Adrenal gland (tissue), 12 donors: ENCODE data around the gene ATXN3L. TPM values are rescaled to one million over a fixed set of nuclear protein-coding genes. Genes with fewer than 3 reads are reported as not detected.
A peak's percentile ranks its signal among the peaks of the same experiment; 100 is the strongest.

Experiments
- DNase-seq, 7 donors: peaks; one replicate each; pipeline ENCODE4 v3.0.0-alpha.2; 2019 to 2020
- H3K27ac ChIP-seq, 5 donors: fragments of 200-600 bp; sonication (generic) in 4 of 5; 1 replicate in 3 of 5; 2 replicates in 2 of 5; pipeline versions ENCODE4 v1.5.1 to v1.8.0; 2016 to 2020; ENCODE audit warnings: mild to moderate bottlenecking in 1 of 5
- H3K27me3 ChIP-seq: fragments of 200-600 bp; 2 replicates; pipeline ENCODE4 v1.8.0; 2021
- H3K36me3 ChIP-seq, 2 donors: fragments of 200-600 bp; replicated peaks in 1 of 2; 1 replicate in 1 of 2; 2 replicates in 1 of 2; pipeline versions ENCODE4 v1.5.1 to v1.8.0; 2018 to 2022
- H3K4me1 ChIP-seq, 2 donors: fragments of 200-600 bp; replicated peaks in 1 of 2; 1 replicate in 1 of 2; 2 replicates in 1 of 2; pipeline versions ENCODE4 v1.5.1 to v1.8.0; 2018 to 2021
- H3K4me3 ChIP-seq, 4 donors: fragments of 200-600 bp; sonication (generic) in 3 of 4; one replicate each; pipeline ENCODE4 v1.5.1; 2016 to 2018
- H3K9me3 ChIP-seq, 3 donors: fragments of 200-600 bp; sonication (generic) in 1 of 3; replicated peaks in 1 of 3; 1 replicate in 2 of 3; 2 replicates in 1 of 3; pipeline versions ENCODE4 v1.5.1 to v1.8.0; 2016 to 2021
- POLR2A ChIP-seq, 2 donors: fragments of 450-650 bp; IDR thresholded peaks; one replicate each; pipeline ENCODE4 v1.6.1; 2017; ENCODE audit warnings: antibody characterized with exemption in 2 of 2, mild to moderate bottlenecking in 2 of 2, moderate library complexity in 1 of 2
- WGBS, 4 donors: extraction: QIAGEN DNeasy Blood & Tissue Kit in 2 of 4; methylation state at CpG; one replicate each; pipeline versions ENCODE4 v1.1.5 to v1.1.7; 2013 to 2017; 5-methylcytosine and 5-hydroxymethylcytosine counted together
- intact Hi-C, 2 donors: fragments of 100-400 bp; cut with DNase I; formaldehyde crosslinking; loops; one replicate each; pipeline versions ENCODE4 v1.14.1 to v1.15.0; 2022 to 2023
- polyA plus RNA-seq, 3 donors: library from polyadenylated mRNA; stranded (reverse); fragments of 200-250 nt in 2 of 3; fragments of 350-450 nt in 1 of 3; fragmentation: Illumina TruSeq in 1 of 3; extraction: RNeasy Lipid Tissue Mini Kit (QIAGEN cat#74804) in 1 of 3; gene quantifications; one replicate each; pipeline ENCODE4 v1.2.3, GENCODE V29; 2013 to 2014
- total RNA-seq, 9 donors: library from RNA; depleted of rRNA in 4 of 9; stranded (reverse); fragments of >200 nt in 4 of 9; fragments of 120-200 nt in 1 of 9; fragmentation: NEBNext Ultra II Directional in 1 of 9; extraction: Animal tissue kit (Norgen Biotek cat#: 25700) in 1 of 9; gene quantifications; one replicate each; pipeline versions ENCODE4 v1.1.0 to v1.2.4, GENCODE V29; 2013 to 2023
- TF ChIP-seq, protein P1 (sequence below), 6 experiments: fragments of 450-650 bp in 4 of 6; fragments of 200-600 bp in 2 of 6; sonication (generic) in 1 of 6; IDR thresholded peaks; 1 replicate in 5 of 6; 2 replicates in 1 of 6; pipeline versions ENCODE4 v1.5.1 to v1.8.0; 2016 to 2021; ENCODE audit warnings: antibody characterized with exemption in 6 of 6, mild to moderate bottlenecking in 2 of 6, moderate library complexity in 1 of 6
- donor health status: healthy with polysubstance abuse.
- donor health status: Bipolar disorder and iron deficiency.
- donor health status: DM: yes; HTN: yes; CAD: no.
- donor health status: DM: no; HTN: no; CAD: no.
- donor health status: DM: no; HTN: no; CAD: no.
- donor health status: DM: yes; HTN: yes; CAD: no.

ATXN3L gene
- total and polyA plus RNA-seq, 12 donors, result not detected

DNA sequence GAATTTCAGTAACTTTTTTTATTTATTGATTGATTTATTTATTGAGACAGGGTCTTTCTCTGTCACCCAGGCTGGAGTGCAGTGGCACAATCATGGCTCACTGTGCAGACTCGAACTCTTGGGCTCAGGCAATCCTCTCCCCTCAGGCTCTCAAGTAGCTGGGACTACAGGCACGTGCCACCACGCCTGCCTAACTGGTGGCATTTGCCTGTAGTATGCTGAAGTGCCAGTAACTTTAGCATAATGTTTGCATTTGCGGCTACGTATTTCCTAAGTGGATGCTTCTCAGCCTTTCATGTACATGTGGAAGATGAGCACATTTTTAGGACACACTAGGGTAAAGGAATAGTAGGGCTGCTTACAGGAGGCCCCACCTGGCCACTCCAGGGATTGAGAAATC, 45.3 kb upstream of the ATXN3L start:
- Histone ChIP-seq H3K27me3 (no peaks in the 10 kb centered on the region), H3K36me3 (no peaks in the 10 kb centered on the region), H3K4me1 (no peaks in the 10 kb centered on the region), H3K4me3 (no peak overlapping the region), H3K9me3 (no peaks in the 10 kb centered on the region), H3K27ac (no peak overlapping the region)
- intact Hi-C loops, result no loop called here
- no peak for DNase-seq
- WGBS, 4 donors, result 83 to 98% (median 93%) methylated on average over 5 of the region's 5 CpGs
- no peak for TF ChIP-seq POLR2A (IDR thresholded peaks at IDR 0.05)
- TF ChIP-seq, protein P1, sequence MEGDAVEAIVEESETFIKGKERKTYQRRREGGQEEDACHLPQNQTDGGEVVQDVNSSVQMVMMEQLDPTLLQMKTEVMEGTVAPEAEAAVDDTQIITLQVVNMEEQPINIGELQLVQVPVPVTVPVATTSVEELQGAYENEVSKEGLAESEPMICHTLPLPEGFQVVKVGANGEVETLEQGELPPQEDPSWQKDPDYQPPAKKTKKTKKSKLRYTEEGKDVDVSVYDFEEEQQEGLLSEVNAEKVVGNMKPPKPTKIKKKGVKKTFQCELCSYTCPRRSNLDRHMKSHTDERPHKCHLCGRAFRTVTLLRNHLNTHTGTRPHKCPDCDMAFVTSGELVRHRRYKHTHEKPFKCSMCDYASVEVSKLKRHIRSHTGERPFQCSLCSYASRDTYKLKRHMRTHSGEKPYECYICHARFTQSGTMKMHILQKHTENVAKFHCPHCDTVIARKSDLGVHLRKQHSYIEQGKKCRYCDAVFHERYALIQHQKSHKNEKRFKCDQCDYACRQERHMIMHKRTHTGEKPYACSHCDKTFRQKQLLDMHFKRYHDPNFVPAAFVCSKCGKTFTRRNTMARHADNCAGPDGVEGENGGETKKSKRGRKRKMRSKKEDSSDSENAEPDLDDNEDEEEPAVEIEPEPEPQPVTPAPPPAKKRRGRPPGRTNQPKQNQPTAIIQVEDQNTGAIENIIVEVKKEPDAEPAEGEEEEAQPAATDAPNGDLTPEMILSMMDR (IDR thresholded peaks at IDR 0.05), result no peak

DNA sequence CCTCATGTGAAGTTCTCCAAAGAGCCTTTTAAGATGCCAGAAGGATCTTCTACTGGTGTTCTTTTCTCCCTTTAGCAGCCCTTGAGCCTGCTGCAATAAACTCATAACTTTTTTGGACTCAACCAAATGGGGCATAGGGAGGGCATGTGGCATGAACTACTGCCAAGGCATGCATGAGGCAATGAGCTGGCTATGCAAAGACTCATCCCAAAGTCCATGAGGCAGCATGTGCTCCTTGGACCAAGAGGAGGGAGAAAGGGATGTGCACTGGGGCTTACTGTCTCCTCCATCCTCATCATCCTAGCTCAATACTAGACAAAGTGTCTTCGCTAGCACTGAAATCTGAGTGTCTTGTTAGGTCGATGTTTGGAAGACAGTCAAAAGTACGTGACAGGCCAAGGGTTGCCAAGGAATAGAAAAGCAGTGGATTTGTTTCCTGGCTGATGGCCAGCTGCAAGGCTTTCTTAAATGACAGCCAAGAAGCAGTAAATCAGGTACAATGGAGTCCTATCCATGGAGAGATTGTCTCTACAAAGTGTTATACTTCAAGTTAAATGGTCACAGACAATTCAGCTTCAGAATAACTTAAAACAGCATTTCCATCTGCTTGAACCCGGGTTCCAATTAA, 44.5 kb upstream of the ATXN3L start:
- TF ChIP-seq POLR2A (IDR thresholded peaks at IDR 0.05), result no peak
- TF ChIP-seq, protein P1 (IDR thresholded peaks at IDR 0.05), result no peak
- Histone ChIP-seq H3K27me3 (no peaks in the 10 kb centered on the region), H3K27ac (no peak overlapping the region), H3K9me3 (no peaks in the 10 kb centered on the region), H3K4me1 (no peaks in the 10 kb centered on the region), H3K36me3 (no peaks in the 10 kb centered on the region), H3K4me3 (no peak overlapping the region)
- DNase-seq, result peak in 2 of 7 donors; percentile 4 to 22
- intact Hi-C loops, result no loop called here
- WGBS, 4 donors, result 57 to 61% (median 59%) methylated on average over 4 of the region's 4 CpGs

DNA sequence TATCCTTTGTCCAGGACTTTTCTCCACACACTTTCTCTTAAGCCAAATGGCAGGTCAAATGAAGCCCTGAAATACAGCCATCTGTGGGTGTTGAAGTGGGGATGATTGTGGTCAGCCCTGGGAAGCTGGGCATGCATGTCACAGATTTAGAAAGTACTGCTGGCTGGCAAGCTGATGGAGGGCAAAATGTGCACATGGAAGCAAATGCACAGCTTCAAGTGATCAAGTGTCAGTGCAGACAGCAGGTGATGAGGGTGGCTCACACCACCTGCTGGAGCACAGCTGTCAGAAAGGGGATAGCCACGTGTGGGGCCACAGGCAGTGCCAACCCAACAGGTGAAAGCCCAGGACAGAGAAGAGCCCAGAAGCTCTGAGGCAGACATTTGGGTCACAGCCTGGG, 40.3 kb upstream of the ATXN3L start:
- H3K9me3 ChIP-seq, result no peaks in the 10 kb centered on the region
- H3K27me3 ChIP-seq, result no peaks in the 10 kb centered on the region
- no peaks in the 10 kb centered on the region for H3K36me3 ChIP-seq
- H3K4me3 ChIP-seq, result no peak overlapping the region
- WGBS, 4 donors, result 40 to 70% (median 50%) methylated on average over 1 of the region's 1 CpG; no CpG with 5 or more reads in 1 of the 4 donors
- intact Hi-C loops, result no loop called here
- no peak for DNase-seq
- H3K4me1 ChIP-seq, result no peaks in the 10 kb centered on the region
- no peak overlapping the region for H3K27ac ChIP-seq
- no peak for TF ChIP-seq POLR2A (IDR thresholded peaks at IDR 0.05)
- TF ChIP-seq, protein P1 (IDR thresholded peaks at IDR 0.05), result no peak

DNA sequence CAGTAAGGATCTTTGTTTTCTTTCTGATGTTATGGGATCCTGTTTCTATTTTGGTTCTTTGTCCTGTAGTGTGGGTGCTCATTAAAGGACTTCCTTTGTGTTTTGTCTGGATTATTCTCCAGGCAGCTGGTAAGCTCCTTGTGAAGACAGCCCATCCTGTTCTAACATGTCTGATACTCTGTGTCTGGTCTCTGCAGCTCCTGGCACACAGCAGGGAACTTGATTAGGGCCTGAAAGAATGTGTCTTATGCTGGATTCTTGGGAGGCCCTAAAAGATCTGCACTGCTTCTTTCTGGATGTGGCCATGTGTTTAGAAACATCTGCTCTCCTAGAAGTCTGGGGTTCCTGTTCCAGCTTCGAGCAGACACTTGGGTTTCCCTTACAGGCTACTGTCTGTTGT, 38.1 kb upstream of the ATXN3L start:
- DNase-seq, result no peak
- intact Hi-C loops, result no loop called here
- no peak for TF ChIP-seq POLR2A (IDR thresholded peaks at IDR 0.05)
- TF ChIP-seq, protein P1 (IDR thresholded peaks at IDR 0.05), result no peak
- H3K27me3 ChIP-seq, result no peaks in the 10 kb centered on the region
- H3K4me3 ChIP-seq, result no peak overlapping the region
- no peaks in the 10 kb centered on the region for H3K4me1 ChIP-seq
- 53 to 62% (median 58%) methylated on average over 1 of the region's 1 CpG; no CpG with 5 or more reads in 1 of the 4 donors for WGBS, 4 donors
- H3K9me3 ChIP-seq, result no peaks in the 10 kb centered on the region
- no peak overlapping the region for H3K27ac ChIP-seq
- H3K36me3 ChIP-seq, result no peaks in the 10 kb centered on the region
